NCI-H446 treated with DMSO at 0.1 percent for 48 hours (cell line): ENCODE measurements around the gene IL10.

Source experiments
- DNase-seq: peaks from one replicate; lab custom pipeline; 2025; lab: John Stamatoyannopoulos, UW

IL10 gene

GRCh38 chr1:206734499-206735142 is 37.7 kb downstream of the IL10 start:
- no peak for DNase-seq

- no peak for DNase-seq
These were observed 39.3 kb downstream of the IL10 start for GRCh38 chr1:206732992-206733391.

DNA sequence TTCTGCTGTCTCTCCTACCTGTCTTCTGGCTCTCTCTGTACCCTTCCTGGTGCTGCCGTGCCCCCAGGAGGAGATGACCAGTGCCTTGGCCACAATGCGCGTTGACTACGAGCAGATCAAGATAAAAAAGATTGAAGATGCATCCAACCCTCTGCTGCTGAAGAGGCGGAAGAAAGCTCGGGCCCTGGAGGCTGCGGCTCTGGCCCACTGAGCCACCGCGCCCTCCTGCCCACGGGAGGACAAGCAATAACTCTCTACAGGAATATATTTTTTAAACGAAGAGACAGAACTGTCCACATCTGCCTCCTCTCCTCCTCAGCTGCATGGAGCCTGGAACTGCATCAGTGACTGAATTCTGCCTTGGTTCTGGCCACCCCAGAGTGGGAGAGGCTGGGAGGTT is 39.8 kb downstream of the IL10 start:
- no peak for DNase-seq

GRCh38 chr1:206729507-206729906 is 42.8 kb downstream of the IL10 start:
- DNase-seq = no peak

GRCh38 chr1:206729050-206729449 is 43.2 kb downstream of the IL10 start:
- no peak for DNase-seq

GRCh38 chr1:206728697-206728987 is 43.7 kb downstream of the IL10 start:
- DNase-seq = no peak

DNA sequence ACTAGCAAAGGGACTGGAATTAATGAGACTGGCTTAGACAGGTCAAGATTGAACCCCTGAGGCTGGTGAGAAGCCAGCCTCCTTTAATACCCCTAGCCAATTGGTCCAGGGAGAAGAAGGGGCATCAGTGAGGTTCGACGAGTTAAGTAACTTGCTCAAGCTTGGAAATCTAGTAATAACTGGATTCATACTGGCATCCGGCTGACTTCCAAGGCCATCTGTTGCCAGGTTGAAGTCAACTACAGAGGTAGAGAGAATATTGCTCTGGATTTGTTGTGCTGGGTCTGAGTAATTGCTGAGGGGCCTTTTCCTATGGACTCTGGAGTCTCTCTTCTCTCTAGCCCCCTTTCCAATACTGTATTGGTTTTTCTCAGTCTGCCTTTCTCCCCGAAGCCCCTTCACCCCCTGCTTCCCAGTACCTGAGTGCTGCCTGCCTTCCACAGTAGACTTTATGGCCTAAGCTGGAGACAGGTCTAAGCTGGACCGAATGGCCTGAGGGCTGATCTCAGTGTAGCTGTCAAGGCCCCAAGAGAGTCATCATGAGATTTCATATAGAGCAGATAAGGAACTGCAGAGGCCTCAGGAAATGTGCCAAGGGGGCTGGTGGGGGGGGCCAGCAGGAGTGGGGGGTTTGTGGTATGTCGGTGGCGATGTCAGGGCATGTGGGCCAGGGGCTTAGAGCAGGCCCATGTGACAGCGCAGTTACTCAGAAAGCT is 44.2 kb downstream of the IL10 start:
- DNase-seq = peak; percentile 33

- DNase-seq = peak; percentile 34
These were observed 47.0 kb downstream of the IL10 start for GRCh38 chr1:206725109-206725963.

DNA sequence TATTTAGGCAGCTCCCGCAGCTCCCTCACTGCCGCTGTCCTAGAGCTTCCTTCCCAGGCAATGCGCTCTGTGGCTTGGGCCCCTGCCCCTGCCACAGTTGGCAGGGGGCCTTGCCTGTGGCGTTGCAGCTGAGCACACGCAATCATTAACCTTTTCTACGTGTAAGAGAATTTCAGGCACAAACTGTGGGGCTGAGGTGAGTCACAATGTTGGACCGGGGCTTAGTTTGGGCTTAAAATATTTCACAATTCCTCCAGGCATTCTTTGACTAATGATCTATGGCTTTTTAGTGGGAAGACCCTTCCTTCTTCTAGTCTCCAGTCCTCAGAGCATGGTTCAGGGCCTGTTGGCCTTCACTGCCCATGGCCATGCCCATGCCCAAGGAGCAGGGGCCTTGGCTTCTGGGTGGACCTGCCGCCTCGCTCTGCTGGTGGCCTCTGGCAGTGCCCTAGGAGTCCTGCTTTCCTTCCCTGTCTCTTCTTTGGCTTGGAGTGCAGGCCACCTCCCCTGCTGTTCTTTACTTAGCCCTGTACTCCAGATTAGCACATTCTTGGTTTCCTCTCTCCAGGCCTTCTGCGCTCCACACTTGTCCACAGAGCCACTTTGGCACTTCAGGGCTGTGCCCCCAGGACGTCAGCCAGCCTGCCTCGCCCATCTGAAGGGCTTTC is 48.4 kb downstream of the IL10 start:
- DNase-seq = no peak

DNA sequence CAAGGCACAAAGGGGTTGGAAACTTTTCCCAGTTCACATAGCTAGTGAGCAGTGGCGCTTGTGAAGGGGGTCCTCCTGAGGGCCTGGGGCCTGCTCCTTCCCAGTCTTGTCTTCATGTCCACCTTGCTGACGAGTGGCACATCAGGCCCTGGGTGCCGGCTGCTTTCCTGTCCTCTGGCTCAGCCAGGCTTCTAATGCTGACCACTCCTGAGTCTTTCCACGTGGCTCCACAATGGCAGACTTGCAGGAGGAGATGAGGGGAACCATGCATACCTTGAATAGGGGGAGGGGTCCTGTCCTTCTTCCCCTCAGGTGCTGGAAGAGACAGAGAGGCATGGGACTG is 48.9 kb downstream of the IL10 start:
- no peak for DNase-seq

DNA sequence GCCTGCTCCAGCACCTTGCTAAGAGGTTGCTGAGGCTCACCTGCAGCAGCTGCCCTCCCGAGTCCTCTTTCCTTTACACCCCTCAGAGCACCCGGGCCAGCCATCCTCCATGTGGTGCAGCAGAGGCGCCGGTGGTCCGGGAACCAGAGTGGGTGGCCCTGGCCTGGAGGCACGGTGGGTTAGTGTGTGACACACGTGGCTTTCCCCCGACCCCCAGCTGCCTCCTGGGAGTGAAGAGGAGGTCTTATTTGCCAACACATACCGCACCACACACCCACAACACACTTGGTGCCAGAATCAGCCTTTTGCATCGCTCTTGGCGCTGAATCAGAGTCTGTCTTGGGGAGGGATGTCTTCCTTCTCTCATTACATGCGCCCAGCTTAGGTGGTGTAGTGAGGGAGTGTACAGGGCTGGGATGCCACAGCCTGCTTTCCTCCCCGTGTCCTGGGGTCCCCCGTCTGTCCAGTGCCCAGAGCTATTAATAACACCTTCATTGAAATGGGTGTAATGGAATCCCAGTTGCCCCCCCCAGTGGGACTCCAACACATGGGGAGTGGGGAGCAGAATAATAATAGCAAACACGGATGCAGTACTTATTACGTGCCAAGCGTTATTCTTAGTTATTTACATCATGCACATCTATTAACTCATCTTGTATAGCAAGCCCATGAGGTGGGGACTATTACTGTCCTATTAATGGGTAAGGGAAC is 49.4 kb downstream of the IL10 start:
- no peak for DNase-seq

DNA sequence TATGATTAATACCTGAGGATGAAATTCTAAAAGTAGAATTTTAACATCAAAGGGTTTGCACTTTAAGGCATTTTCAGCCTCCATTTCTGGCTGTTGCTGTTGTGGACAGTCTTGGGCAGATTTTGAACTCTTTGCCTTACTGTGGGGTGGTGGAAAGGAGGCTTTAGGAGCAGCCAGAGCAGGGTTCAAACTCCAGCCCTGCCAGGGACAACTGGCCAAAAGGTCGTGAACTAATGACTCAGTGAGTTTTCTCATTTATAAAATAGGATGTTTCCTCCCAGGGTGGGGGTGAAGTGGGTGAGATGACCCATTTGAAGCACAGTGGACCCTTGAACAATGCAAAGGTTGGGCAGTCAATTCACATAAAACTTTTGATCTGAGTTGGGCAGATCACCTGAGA is 50.8 kb downstream of the IL10 start:
- no peak for DNase-seq

- no peak for DNase-seq
These were observed 53.0 kb downstream of the IL10 start for GRCh38 chr1:206719169-206719839.

- no peak for DNase-seq
These were observed 54.7 kb downstream of the IL10 start for GRCh38 chr1:206717674-206717989.
